ENCODE results near the gene XYLT1. TPM values are rescaled to one million over a fixed set of nuclear protein-coding genes. Genes with fewer than 3 reads are reported as not detected.

XYLT1 gene
- polyA plus RNA-seq, 1 donor (not counting 4 experiments of a cell fraction or from before 2014, with no cell fraction given): 4.4 TPM

GRCh38 chr16:17251496-17251895 is 219.3 kb downstream of the XYLT1 start:
- no peak overlapping the region for H3K27ac ChIP-seq (ENCODE audit: control insufficient read depth, insufficient read depth, low read length)
- DNase-seq (ENCODE audit: low read depth, low spot score) (no peak), FAIRE-seq (no peak)
- no peak overlapping the region for H2AFZ ChIP-seq (ENCODE audit: control insufficient read depth, low read length)
- dilution Hi-C loops (cut with MboI; ENCODE audit: extremely low pct_ligation_motif_present, low sequenced_read_pairs): no loop called here
- H3K27me3 ChIP-seq (ENCODE audit: control insufficient read depth, extremely low read depth, insufficient read depth, low read length): no peaks in the 10 kb centered on the region
- TF ChIP-seq CTCF (optimal IDR thresholded peaks at IDR 0.05 in 1 of 3, IDR thresholded peaks at IDR 0.05 in 1 of 3, conservative IDR thresholded peaks at IDR 0.05 in 1 of 3; ENCODE audit: extremely low read depth in 1 of 3, insufficient read depth in 2 of 3, low read length in 3 of 3): no peak
- no peak for TF ChIP-seq EZH2 (IDR thresholded peaks at IDR 0.05; ENCODE audit: low read length)
- H3K79me2 ChIP-seq (ENCODE audit: control insufficient read depth, insufficient read depth, low read length): no peaks in the 10 kb centered on the region
- no peaks in the 10 kb centered on the region for H3K36me3 ChIP-seq (ENCODE audit: control insufficient read depth in 2 of 2, extremely low read depth in 1 of 2, insufficient read depth in 2 of 2, low read length in 2 of 2)
- no peaks in the 10 kb centered on the region for H4K20me1 ChIP-seq (ENCODE audit: control insufficient read depth, extremely low read depth, insufficient read depth, low read length)
- H3K9ac ChIP-seq (ENCODE audit: control insufficient read depth, extremely low read depth, insufficient read depth, low read length): no peak overlapping the region
- no peak overlapping the region for H3K4me2 ChIP-seq (ENCODE audit: control insufficient read depth, extremely low read depth, insufficient read depth, low read depth, low read length)
- no peaks in the 10 kb centered on the region for H3K9me1 ChIP-seq (ENCODE audit: control insufficient read depth, extremely low read depth, insufficient read depth, low read length)
- H3K9me3 ChIP-seq (ENCODE audit: control insufficient read depth, low read depth, low read length): no peaks in the 10 kb centered on the region
- H3K4me1 ChIP-seq (ENCODE audit: control insufficient read depth, extremely low read depth, insufficient read depth, low read length): no peaks in the 10 kb centered on the region
- no peak overlapping the region for H3K4me3 ChIP-seq (ENCODE audit: control insufficient read depth in 2 of 3, extremely low read depth in 1 of 3, insufficient read depth in 2 of 3, low read depth in 1 of 3, low read length in 3 of 3)

- no peaks in the 10 kb centered on the region for H3K79me2 ChIP-seq (ENCODE audit: control insufficient read depth, insufficient read depth, low read length)
- H3K9me1 ChIP-seq (ENCODE audit: control insufficient read depth, extremely low read depth, insufficient read depth, low read length): no peaks in the 10 kb centered on the region
- H3K36me3 ChIP-seq (ENCODE audit: control insufficient read depth in 2 of 2, extremely low read depth in 1 of 2, insufficient read depth in 2 of 2, low read length in 2 of 2): no peaks in the 10 kb centered on the region
- no peaks in the 10 kb centered on the region for H4K20me1 ChIP-seq (ENCODE audit: control insufficient read depth, extremely low read depth, insufficient read depth, low read length)
- dilution Hi-C loops (cut with MboI; ENCODE audit: extremely low pct_ligation_motif_present, low sequenced_read_pairs): no loop called here
- FAIRE-seq (no peak), DNase-seq (ENCODE audit: low read depth, low spot score) (no peak)
- H3K9ac ChIP-seq (ENCODE audit: control insufficient read depth, extremely low read depth, insufficient read depth, low read length): no peak overlapping the region
- no peaks in the 10 kb centered on the region for H3K9me3 ChIP-seq (ENCODE audit: control insufficient read depth, low read depth, low read length)
- no peak overlapping the region for H3K4me3 ChIP-seq (ENCODE audit: control insufficient read depth in 2 of 3, extremely low read depth in 1 of 3, insufficient read depth in 2 of 3, low read depth in 1 of 3, low read length in 3 of 3)
- H3K4me1 ChIP-seq (ENCODE audit: control insufficient read depth, extremely low read depth, insufficient read depth, low read length): no peaks in the 10 kb centered on the region
- H3K27ac ChIP-seq (ENCODE audit: control insufficient read depth, insufficient read depth, low read length): no peak overlapping the region
- no peak overlapping the region for H3K4me2 ChIP-seq (ENCODE audit: control insufficient read depth, extremely low read depth, insufficient read depth, low read depth, low read length)
- no peaks in the 10 kb centered on the region for H3K27me3 ChIP-seq (ENCODE audit: control insufficient read depth, extremely low read depth, insufficient read depth, low read length)
- no peak overlapping the region for H2AFZ ChIP-seq (ENCODE audit: control insufficient read depth, low read length)
- no peak for TF ChIP-seq CTCF (optimal IDR thresholded peaks at IDR 0.05 in 1 of 3, IDR thresholded peaks at IDR 0.05 in 1 of 3, conservative IDR thresholded peaks at IDR 0.05 in 1 of 3; ENCODE audit: extremely low read depth in 1 of 3, insufficient read depth in 2 of 3, low read length in 3 of 3)
- no peak for TF ChIP-seq EZH2 (IDR thresholded peaks at IDR 0.05; ENCODE audit: low read length)
These were observed 223.6 kb downstream of the XYLT1 start for GRCh38 chr16:17246974-17247732.
